H1 (cell line): ENCODE results near the gene RNF130. TPM values are rescaled to one million over a fixed set of nuclear protein-coding genes. Genes with fewer than 3 reads are reported as not detected.

ENCODE experiments used
- CTCF ChIA-PET: fragments of 300-600 bp; sonication (Branson Sonifier 250); formaldehyde crosslinking; loops from one replicate; lab custom pipeline; 2021; ENCODE audit not compliant: partially characterized antibody; lab: Charles Lee
- POLR2A ChIA-PET: fragments of 300-600 bp; sonication (Branson Sonifier 250); formaldehyde crosslinking; loops from one replicate; lab custom pipeline; 2021; ENCODE audit warnings: inconsistent platforms; ENCODE audit not compliant: partially characterized antibody; lab: Charles Lee
- DNase-seq, 2 experiments: peaks; one replicate each; pipeline versions ENCODE4 v3.0.0 to v3.0.0-alpha.2; 2010 to 2022; ENCODE audit warnings: low spot score in 2 of 2, low read depth in 1 of 2, mixed read lengths in 1 of 2
- FAIRE-seq: peaks from 2 replicates; lab custom pipeline; 2011; peaks lifted over from hg19 to GRCh38; lab: Jason Lieb, UNC
- H2AFZ ChIP-seq: 2 replicates; pipeline ENCODE4 v1.8.1; 2012; ENCODE audit warnings: low read length, inconsistent platforms
- H2AK5ac ChIP-seq: 2 replicates; pipeline ENCODE4 v1.6.1; 2013; ENCODE audit warnings: low read depth, low read length
- H2BK120ac ChIP-seq: replicated peaks from 2 replicates; pipeline ENCODE3; 2013; ENCODE audit warnings: low read depth, low read length, inconsistent platforms
- H2BK12ac ChIP-seq: 2 replicates; pipeline ENCODE4 v1.6.1; 2013; ENCODE audit warnings: low read depth, low read length
- H2BK15ac ChIP-seq: 2 replicates; pipeline ENCODE4 v1.6.1; 2013; ENCODE audit warnings: low read length
- H2BK20ac ChIP-seq: 2 replicates; pipeline ENCODE4 v1.6.1; 2013; ENCODE audit warnings: low read length
- H2BK5ac ChIP-seq: 2 replicates; pipeline ENCODE4 v1.6.1; 2013; ENCODE audit warnings: low read depth, low read length
- H3K14ac ChIP-seq: 2 replicates; pipeline ENCODE4 v1.6.1; 2013; ENCODE audit warnings: inconsistent platforms; ENCODE audit not compliant: insufficient read length
- H3K18ac ChIP-seq: 2 replicates; pipeline ENCODE4 v1.6.1; 2013; ENCODE audit warnings: low read length; ENCODE audit errors: extremely low read depth
- H3K23ac ChIP-seq: 2 replicates; pipeline ENCODE4 v1.6.1; 2013; ENCODE audit warnings: inconsistent platforms; ENCODE audit not compliant: insufficient read length
- H3K23me2 ChIP-seq: 2 replicates; pipeline ENCODE4 v1.6.1; 2013; ENCODE audit warnings: low read depth, low read length
- H3K27ac ChIP-seq: 2 replicates; pipeline ENCODE4 v1.6.1; 2011; ENCODE audit warnings: low read depth, low read length, inconsistent platforms
- H3K27me3 ChIP-seq, 4 experiments: replicated peaks in 1 of 4; 1 replicate in 1 of 4; 2 replicates in 3 of 4; pipeline versions ENCODE4 v1.6.1 to v1.8.1; 2011 to 2013; ENCODE audit warnings: low read length in 3 of 4, mild to moderate bottlenecking in 3 of 4, inconsistent platforms in 2 of 4, mixed read lengths in 2 of 4, moderate library complexity in 1 of 4; ENCODE audit not compliant: control insufficient read depth in 3 of 4, insufficient read depth in 3 of 4; ENCODE audit errors: extremely low read depth in 1 of 4
- H3K36me3 ChIP-seq, 4 experiments: 2 replicates each; pipeline versions ENCODE4 v1.6.1 to v1.8.1; 2011 to 2013; ENCODE audit warnings: mild to moderate bottlenecking in 4 of 4, low read length in 3 of 4, moderate library complexity in 2 of 4, control low read depth in 1 of 4, inconsistent platforms in 1 of 4; ENCODE audit not compliant: insufficient read depth in 4 of 4, control insufficient read depth in 2 of 4
- H3K4ac ChIP-seq: replicated peaks from 2 replicates; pipeline ENCODE3; 2013; ENCODE audit warnings: low read length, low read depth, mixed read lengths, inconsistent platforms; ENCODE audit not compliant: insufficient read length
- H3K4me1 ChIP-seq, 4 experiments: replicated peaks in 1 of 4; 1 replicate in 1 of 4; 2 replicates in 3 of 4; pipeline versions ENCODE4 v1.6.1 to v1.8.1; 2011 to 2013; ENCODE audit warnings: low read length in 3 of 4, inconsistent platforms in 2 of 4, mixed read lengths in 1 of 4; ENCODE audit not compliant: insufficient read depth in 4 of 4, control insufficient read depth in 3 of 4
- H3K4me2 ChIP-seq, 2 experiments: 2 replicates each; pipeline versions ENCODE4 v1.6.1 to v1.8.1; 2011 to 2013; ENCODE audit warnings: low read depth in 2 of 2, low read length in 2 of 2, control low read depth in 1 of 2, inconsistent platforms in 1 of 2, mild to moderate bottlenecking in 1 of 2; ENCODE audit not compliant: insufficient read depth in 1 of 2
- H3K4me3 ChIP-seq, 4 experiments: fragments of 200-600, 300-600 bp in 1 of 4; sonication (generic), shearing (Covaris generic), sonication (Bioruptor Twin) in 1 of 4; 2 replicates each; pipeline versions ENCODE4 v1.5.1 to v1.8.1; 2011 to 2016; ENCODE audit warnings: low read length in 4 of 4, low read depth in 3 of 4, control low read depth in 2 of 4, inconsistent platforms in 2 of 4, mild to moderate bottlenecking in 2 of 4, mixed read lengths in 1 of 4, moderate library complexity in 1 of 4; ENCODE audit not compliant: insufficient read depth in 2 of 4; ENCODE audit errors: extremely low read depth in 1 of 4
- H3K56ac ChIP-seq: replicated peaks from 2 replicates; pipeline ENCODE3; 2013; ENCODE audit warnings: low read depth, mild to moderate bottlenecking, mixed read lengths, low read length, inconsistent platforms; ENCODE audit not compliant: insufficient read length
- H3K79me1 ChIP-seq: 2 replicates; pipeline ENCODE4 v1.6.1; 2013; ENCODE audit warnings: low read depth, low read length, control low read depth
- H3K79me2 ChIP-seq, 2 experiments: 2 replicates each; pipeline versions ENCODE4 v1.6.1 to v1.8.1; 2012 to 2013; ENCODE audit warnings: low read length in 2 of 2, mild to moderate bottlenecking in 2 of 2, inconsistent platforms in 1 of 2; ENCODE audit not compliant: insufficient read depth in 2 of 2, control insufficient read depth in 1 of 2
- H3K9ac ChIP-seq, 4 experiments: replicated peaks in 1 of 4; 1 replicate in 1 of 4; 2 replicates in 3 of 4; pipeline versions ENCODE4 v1.6.1 to v1.8.1; 2011 to 2013; ENCODE audit warnings: low read depth in 3 of 4, low read length in 3 of 4, control low read depth in 2 of 4, mild to moderate bottlenecking in 2 of 4, moderate library complexity in 2 of 4, inconsistent platforms in 1 of 4; ENCODE audit errors: extremely low read depth in 1 of 4
- H3K9me3 ChIP-seq, 2 experiments: 2 replicates each; pipeline versions ENCODE4 v1.6.1 to v1.8.1; 2012 to 2013; ENCODE audit warnings: mild to moderate bottlenecking in 2 of 2, moderate library complexity in 2 of 2, control low read depth in 1 of 2, inconsistent platforms in 1 of 2, low read depth in 1 of 2, low read length in 1 of 2, mixed read lengths in 1 of 2; ENCODE audit not compliant: insufficient read depth in 2 of 2
- H4K20me1 ChIP-seq, 2 experiments: replicated peaks in 1 of 2; 2 replicates each; pipeline versions ENCODE3 to v1.8.1; 2011 to 2013; ENCODE audit warnings: inconsistent platforms in 2 of 2, low read length in 2 of 2, mild to moderate bottlenecking in 1 of 2; ENCODE audit not compliant: insufficient read depth in 2 of 2, control insufficient read depth in 1 of 2
- H4K5ac ChIP-seq: 2 replicates; pipeline ENCODE4 v1.6.1; 2013; ENCODE audit warnings: low read length, low read depth, mixed read lengths, inconsistent platforms; ENCODE audit not compliant: insufficient read length
- H4K8ac ChIP-seq: 2 replicates; pipeline ENCODE4 v1.8.0; 2013; ENCODE audit warnings: mild to moderate bottlenecking, moderate library complexity, low read length, inconsistent platforms; ENCODE audit not compliant: insufficient read depth; ENCODE audit errors: extremely low read depth
- H4K91ac ChIP-seq: replicated peaks from 2 replicates; pipeline ENCODE3; 2013; ENCODE audit warnings: low read length, mixed read lengths, inconsistent platforms; ENCODE audit not compliant: insufficient read length
- ASH2L ChIP-seq: fragments of 200-600, 300-600 bp; sonication (generic); IDR thresholded peaks from one replicate; pipeline ENCODE4 v1.7.1; 2017; ENCODE audit warnings: low read length
- BRCA1 ChIP-seq: IDR thresholded peaks from 2 replicates; pipeline ENCODE4 v1.6.1; 2012; ENCODE audit warnings: low read depth, low read length, improper control_type of control experiment
- CEBPB ChIP-seq: IDR thresholded peaks from 2 replicates; pipeline ENCODE4 v1.6.1; 2012; ENCODE audit warnings: low read depth, low read length
- GABPA ChIP-seq: IDR thresholded peaks from 2 replicates; pipeline ENCODE4 v1.6.1; 2011; ENCODE audit warnings: mild to moderate bottlenecking, low read length, moderate library complexity, borderline replicate concordance; ENCODE audit not compliant: insufficient read depth
- HDAC2 ChIP-seq, 2 experiments: fragments of 300-600 bp in 1 of 2; sonication (generic) in 1 of 2; IDR thresholded peaks; 2 replicates each; pipeline ENCODE4 v1.6.1; 2011 to 2012; ENCODE audit warnings: low read depth in 2 of 2, low read length in 2 of 2, mild to moderate bottlenecking in 2 of 2, moderate library complexity in 2 of 2, borderline replicate concordance in 1 of 2, inconsistent platforms in 1 of 2
- HDAC6 ChIP-seq: IDR thresholded peaks from one replicate; pipeline ENCODE4 v1.7.1; 2012; ENCODE audit warnings: low read depth, mild to moderate bottlenecking, inconsistent platforms, low read length, moderate library complexity
- KDM1A ChIP-seq: fragments of 200-600, 300-600 bp; sonication (generic); IDR thresholded peaks from 2 replicates; pipeline ENCODE4 v1.7.1; 2016; ENCODE audit warnings: mild to moderate bottlenecking, low read length, borderline replicate concordance
- KDM5A ChIP-seq: fragments of 200-600 bp; IDR thresholded peaks from 2 replicates; pipeline ENCODE4 v1.7.1; 2012; ENCODE audit warnings: mild to moderate bottlenecking, low read length, inconsistent platforms, mixed read lengths
- POLR2AphosphoS5 ChIP-seq: IDR thresholded peaks from 2 replicates; pipeline ENCODE4 v1.6.1; 2011; ENCODE audit warnings: low read depth, low read length
- POU5F1 ChIP-seq: IDR thresholded peaks from 2 replicates; pipeline ENCODE4 v1.6.1; 2011; ENCODE audit warnings: low read depth, mild to moderate bottlenecking, low read length, moderate library complexity
- SP1 ChIP-seq: IDR thresholded peaks from 2 replicates; pipeline ENCODE4 v1.6.1; 2011; ENCODE audit warnings: low read depth, low read length
- SRF ChIP-seq: IDR thresholded peaks from 2 replicates; pipeline ENCODE4 v1.6.1; 2011; ENCODE audit warnings: mild to moderate bottlenecking, low read depth, low read length, moderate library complexity
- SUZ12 ChIP-seq: fragments of 200-600 bp; sonication (generic); IDR thresholded peaks from 2 replicates; pipeline ENCODE4 v1.6.1; 2012; ENCODE audit warnings: mild to moderate bottlenecking, inconsistent platforms, low read length, moderate library complexity, mixed read lengths
- TBP ChIP-seq: IDR thresholded peaks from 2 replicates; pipeline ENCODE4 v1.6.1; 2011; ENCODE audit warnings: low read depth, low read length, improper control_type of control experiment
- WGBS, 2 experiments: shearing (Covaris generic) in 1 of 2; methylation state at CpG; one replicate each; pipeline versions ENCODE4 v1.1.6 to v1.1.7; 2013 to 2015; ENCODE audit warnings: low lambda C conversion rate in 2 of 2, mixed read lengths in 2 of 2, inconsistent platforms in 1 of 2, low coverage in 1 of 2, missing lambda C conversion rate in 1 of 2; ENCODE audit not compliant: insufficient replicate concordance in 2 of 2, insufficient coverage in 1 of 2, insufficient read length in 1 of 2; ENCODE audit errors: extremely low coverage in 1 of 2, missing lambda C conversion rate in 1 of 2; 5-methylcytosine and 5-hydroxymethylcytosine counted together
- polyA plus RNA-seq, 7 experiments: library from polyadenylated mRNA; depleted of rRNA in 3 of 7; stranded (reverse) in 5 of 7; unstranded in 2 of 7; fragments of >200 nt in 5 of 7; fragments of 200-250 nt in 2 of 7; gene quantifications; 1 replicate in 5 of 7; 2 replicates in 1 of 7; 4 replicates in 1 of 7; pipeline versions ENCODE4 v1.2.1 to v1.2.3, GENCODE V29; 2011 to 2013; ENCODE audit warnings: missing spikeins in 2 of 7, mixed read lengths in 2 of 7
- total RNA-seq: library from RNA; stranded (reverse); fragmentation: NEBNext Ultra II Directional; extraction: Animal tissue kit (Norgen Biotek cat#: 25700); gene quantifications from 2 replicates; pipeline ENCODE4 v1.2.1, GENCODE V29; 2021

The RNF130 gene
- total and polyA plus RNA-seq, 2 of the 8 experiments (the other 6 are each of a cell fraction or from before 2014, with no cell fraction given) = 65.1 to 70.0 TPM

DNA sequence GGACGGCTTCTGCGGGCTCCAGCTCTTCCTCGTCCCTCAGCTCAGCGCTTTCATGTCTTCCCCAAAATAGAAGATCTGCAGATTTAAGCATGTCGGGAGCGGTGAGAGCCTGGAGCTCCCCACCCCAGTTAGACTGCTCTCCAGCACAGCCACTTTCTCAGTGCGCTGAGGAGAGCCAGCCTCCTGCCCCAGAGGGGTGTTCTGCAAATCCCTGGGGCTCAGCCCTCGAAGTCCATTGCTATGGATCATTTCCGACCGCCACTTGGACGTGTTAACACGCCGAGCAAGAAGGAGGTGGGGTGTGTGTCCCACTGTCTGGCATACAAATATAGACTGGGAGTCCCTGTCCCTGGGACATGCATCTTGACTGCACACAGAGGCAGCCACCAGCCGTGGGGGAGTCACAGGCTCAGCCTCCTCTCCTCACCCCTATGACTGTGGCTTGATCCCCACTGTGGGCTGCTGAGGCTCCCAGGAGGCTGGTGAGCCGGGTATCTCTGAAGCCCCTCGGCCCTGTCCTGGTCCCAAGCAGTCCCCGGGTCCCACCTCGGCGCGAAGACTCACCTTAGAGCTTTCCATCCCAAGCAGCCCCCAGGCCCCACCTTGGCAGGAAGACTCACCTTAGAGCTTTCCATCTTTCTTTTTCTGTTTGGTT lies 30.0 kb upstream of the RNF130 start:
- ChIA-PET CTCF (interaction anchor here (0.9 to 1.6 kb wide), 2 partner anchors 10 to 24 kb away, joined by 3 to 4 read pairs; no protein-coding TSS in a partner anchor), POLR2A (interaction anchor here (1.3 kb wide), 1 partner anchor 9 kb away, joined by 3 read pairs; no protein-coding TSS in a partner anchor)
- no peaks in the 10 kb centered on the region for H3K79me2 ChIP-seq
- no peak overlapping the region for H2BK120ac ChIP-seq
- H3K18ac ChIP-seq = no peak overlapping the region
- H3K9me3 ChIP-seq = peaks cover under 1 to 7% of the 10 kb centered on the region in 2 experiments; a peak in 3 of 4 replicates
- H2BK12ac ChIP-seq = no peak overlapping the region
- H4K5ac ChIP-seq = no peak overlapping the region
- no peak overlapping the region for H3K9ac ChIP-seq
- no peaks in the 10 kb centered on the region for H4K20me1 ChIP-seq
- H3K4me3 ChIP-seq = no peak overlapping the region
- H3K4me2 ChIP-seq = no peak overlapping the region
- H4K8ac ChIP-seq = no peak overlapping the region
- H3K27ac ChIP-seq = no peak overlapping the region
- no peak for DNase-seq
- H3K23ac ChIP-seq = no peak overlapping the region
- H2BK15ac ChIP-seq = no peak overlapping the region
- H2BK5ac ChIP-seq = no peak overlapping the region
- H3K4me1 ChIP-seq = no peaks in the 10 kb centered on the region
- no peaks in the 10 kb centered on the region for H3K36me3 ChIP-seq
- H3K4ac ChIP-seq = no peak overlapping the region
- H2AFZ ChIP-seq = no peak overlapping the region
- H3K79me1 ChIP-seq = no peaks in the 10 kb centered on the region
- H2BK20ac ChIP-seq = no peak overlapping the region
- no peaks in the 10 kb centered on the region for H3K27me3 ChIP-seq
- H3K56ac ChIP-seq = no peak overlapping the region
- no peak overlapping the region for H2AK5ac ChIP-seq
- H3K14ac ChIP-seq = no peak overlapping the region
- FAIRE-seq = no peak
- H3K23me2 ChIP-seq = no peaks in the 10 kb centered on the region
- 93% methylated on average over 19 of the region's 20 CpGs; no CpG with 5 or more reads in 1 of the 2 experiments for WGBS, 2 experiments
- no peak overlapping the region for H4K91ac ChIP-seq
- TF ChIP-seq HDAC2 (IDR thresholded peaks at IDR 0.05; ENCODE audit: borderline replicate concordance in 1 of 2, low read depth in 2 of 2, low read length in 2 of 2) (no peak), KDM1A (no peak), SUZ12 (no peak), SP1 (no peak), SRF (no peak), CEBPB (no peak), TBP (no peak), POLR2AphosphoS5 (no peak), HDAC6 (no peak), GABPA (no peak), BRCA1 (no peak), ASH2L (no peak), KDM5A (no peak), POU5F1 (no peak)
